HEK293 (cell line): ENCODE data around the gene CRTC2.

Experiments
- SP2 ChIP-seq: fragments of 450-650 bp; formaldehyde crosslinking; IDR thresholded peaks from 2 replicates; pipeline ENCODE4 v1.5.1; 2016; ENCODE audit warnings: missing biosample characterization, missing genetic modification characterization
- ZIC2 ChIP-seq: fragments of 450-650 bp; formaldehyde crosslinking; IDR thresholded peaks from 2 replicates; pipeline ENCODE4 v1.5.1; 2016; ENCODE audit warnings: missing biosample characterization, missing genetic modification characterization
- ZNF335 ChIP-seq: fragments of 450-650 bp; formaldehyde crosslinking; conservative IDR thresholded peaks from 2 replicates; pipeline ENCODE4 v1.5.1; 2016; ENCODE audit warnings: missing biosample characterization, missing genetic modification characterization
- ZNF350 ChIP-seq: fragments of 450-650 bp; formaldehyde crosslinking; IDR thresholded peaks from 2 replicates; pipeline ENCODE4 v1.5.0; 2017; ENCODE audit warnings: missing biosample characterization, mild to moderate bottlenecking, missing genetic modification characterization
- ZNF560 ChIP-seq: fragments of 450-650 bp; formaldehyde crosslinking; IDR thresholded peaks from 2 replicates; pipeline ENCODE4 v1.5.1; 2017; ENCODE audit warnings: missing biosample characterization, missing genetic modification characterization, borderline replicate concordance
- ZNF707 ChIP-seq: fragments of 450-650 bp; formaldehyde crosslinking; IDR thresholded peaks from 2 replicates; pipeline ENCODE4 v1.5.1; 2016; ENCODE audit warnings: missing biosample characterization, missing genetic modification characterization
- ZNF843 ChIP-seq: fragments of 450-650 bp; formaldehyde crosslinking; IDR thresholded peaks from 2 replicates; pipeline ENCODE4 v1.5.1; 2016; ENCODE audit warnings: missing biosample characterization, missing genetic modification characterization
- TF ChIP-seq, protein P1 (sequence below): fragments of 450-650 bp; formaldehyde crosslinking; conservative IDR thresholded peaks from 2 replicates; pipeline ENCODE4 v1.5.1; 2016; ENCODE audit warnings: low read depth, missing biosample characterization, missing genetic modification characterization
- TF ChIP-seq, protein P2 (sequence below): fragments of 450-650 bp; formaldehyde crosslinking; IDR thresholded peaks from 2 replicates; pipeline ENCODE4 v1.5.1; 2016; ENCODE audit warnings: missing biosample characterization, missing genetic modification characterization
- TF ChIP-seq, protein P3 (sequence below): fragments of 450-650 bp; formaldehyde crosslinking; IDR thresholded peaks from 2 replicates; pipeline ENCODE4 v1.5.1; 2016; ENCODE audit warnings: missing biosample characterization, missing genetic modification characterization, borderline replicate concordance
- TF ChIP-seq, protein P4 (sequence below): fragments of 450-650 bp; formaldehyde crosslinking; IDR thresholded peaks from 2 replicates; pipeline ENCODE4 v1.5.1; 2016; ENCODE audit warnings: missing biosample characterization, missing genetic modification characterization
- TF ChIP-seq, protein P5 (sequence below): fragments of 450-650 bp; formaldehyde crosslinking; IDR thresholded peaks from 2 replicates; pipeline ENCODE4 v1.5.1; 2017; ENCODE audit warnings: missing biosample characterization, missing genetic modification characterization
- TF ChIP-seq, protein P6 (sequence below): fragments of 450-650 bp; formaldehyde crosslinking; IDR thresholded peaks from 2 replicates; pipeline ENCODE4 v1.5.1; 2017; ENCODE audit warnings: missing biosample characterization, missing genetic modification characterization
- TF ChIP-seq, protein P7 (sequence below): fragments of 450-650 bp; formaldehyde crosslinking; IDR thresholded peaks from 2 replicates; pipeline ENCODE4 v1.5.1; 2016; ENCODE audit warnings: missing biosample characterization, missing genetic modification characterization

Gene CRTC2

DNA sequence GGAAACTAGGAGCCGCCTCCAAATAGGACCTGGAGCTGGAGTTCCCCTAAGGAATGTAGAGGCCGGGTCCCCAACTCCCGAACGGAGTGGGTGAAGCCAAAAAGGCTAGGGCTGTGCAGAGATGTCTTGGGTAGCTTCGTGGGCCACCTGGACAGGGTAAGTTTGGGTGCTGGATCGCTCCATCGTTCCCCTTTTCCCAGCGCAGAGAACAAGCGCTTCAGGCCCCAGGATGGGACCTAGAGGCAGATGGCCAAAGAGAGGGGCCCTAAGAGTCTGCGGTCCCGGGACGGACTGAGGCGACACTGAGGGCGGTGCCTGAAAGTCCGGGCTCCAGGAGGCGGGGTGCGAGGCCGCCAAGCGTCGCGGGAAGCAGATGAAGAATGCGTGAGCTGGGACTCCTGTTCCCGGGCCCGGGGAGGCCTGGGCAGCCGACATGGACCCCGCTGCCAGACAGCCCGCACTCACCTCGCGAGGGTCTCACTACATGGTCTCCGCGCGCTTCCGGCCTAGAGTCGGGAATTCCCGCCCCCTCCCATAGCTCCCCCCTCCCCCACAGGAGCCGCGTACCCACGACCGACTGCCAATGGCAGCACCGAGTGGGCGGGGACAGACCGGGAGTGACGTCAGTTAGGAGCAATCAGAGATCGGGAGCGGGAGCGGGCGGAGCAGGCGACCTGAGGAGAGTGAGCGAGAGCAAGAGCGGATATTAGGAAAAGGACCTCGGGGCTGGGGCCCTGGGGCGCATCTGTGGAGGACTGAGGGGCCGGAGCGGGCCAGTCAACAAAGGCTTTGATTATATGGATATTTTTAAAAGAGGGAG, 4.8 kb upstream of the CRTC2 start, which contains the start of gene SLC39A1 (continued):
- TF ChIP-seq, protein P1, sequence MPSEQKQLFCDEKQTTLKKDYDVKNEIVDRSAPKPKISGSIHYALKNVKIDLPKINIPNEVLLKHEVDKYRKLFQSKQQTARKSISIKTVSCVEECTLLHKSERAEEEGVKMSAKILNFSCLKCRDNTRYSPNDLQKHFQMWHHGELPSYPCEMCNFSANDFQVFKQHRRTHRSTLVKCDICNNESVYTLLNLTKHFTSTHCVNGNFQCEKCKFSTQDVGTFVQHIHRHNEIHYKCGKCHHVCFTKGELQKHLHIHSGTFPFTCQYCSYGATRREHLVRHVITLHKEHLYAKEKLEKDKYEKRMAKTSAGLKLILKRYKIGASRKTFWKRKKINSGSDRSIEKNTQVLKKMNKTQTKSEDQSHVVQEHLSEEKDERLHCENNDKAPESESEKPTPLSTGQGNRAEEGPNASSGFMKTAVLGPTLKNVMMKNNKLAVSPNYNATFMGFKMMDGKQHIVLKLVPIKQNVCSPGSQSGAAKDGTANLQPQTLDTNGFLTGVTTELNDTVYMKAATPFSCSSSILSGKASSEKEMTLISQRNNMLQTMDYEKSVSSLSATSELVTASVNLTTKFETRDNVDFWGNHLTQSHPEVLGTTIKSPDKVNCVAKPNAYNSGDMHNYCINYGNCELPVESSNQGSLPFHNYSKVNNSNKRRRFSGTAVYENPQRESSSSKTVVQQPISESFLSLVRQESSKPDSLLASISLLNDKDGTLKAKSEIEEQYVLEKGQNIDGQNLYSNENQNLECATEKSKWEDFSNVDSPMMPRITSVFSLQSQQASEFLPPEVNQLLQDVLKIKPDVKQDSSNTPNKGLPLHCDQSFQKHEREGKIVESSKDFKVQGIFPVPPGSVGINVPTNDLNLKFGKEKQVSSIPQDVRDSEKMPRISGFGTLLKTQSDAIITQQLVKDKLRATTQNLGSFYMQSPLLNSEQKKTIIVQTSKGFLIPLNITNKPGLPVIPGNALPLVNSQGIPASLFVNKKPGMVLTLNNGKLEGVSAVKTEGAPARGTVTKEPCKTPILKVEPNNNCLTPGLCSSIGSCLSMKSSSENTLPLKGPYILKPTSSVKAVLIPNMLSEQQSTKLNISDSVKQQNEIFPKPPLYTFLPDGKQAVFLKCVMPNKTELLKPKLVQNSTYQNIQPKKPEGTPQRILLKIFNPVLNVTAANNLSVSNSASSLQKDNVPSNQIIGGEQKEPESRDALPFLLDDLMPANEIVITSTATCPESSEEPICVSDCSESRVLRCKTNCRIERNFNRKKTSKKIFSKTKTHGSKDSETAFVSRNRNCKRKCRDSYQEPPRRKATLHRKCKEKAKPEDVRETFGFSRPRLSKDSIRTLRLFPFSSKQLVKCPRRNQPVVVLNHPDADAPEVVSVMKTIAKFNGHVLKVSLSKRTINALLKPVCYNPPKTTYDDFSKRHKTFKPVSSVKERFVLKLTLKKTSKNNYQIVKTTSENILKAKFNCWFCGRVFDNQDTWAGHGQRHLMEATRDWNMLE (tag by site-specific recombination): no peak
- TF ChIP-seq ZNF560 (tag by site-specific recombination) (no peak), ZNF843 (no peak), SP2 (tag by site-specific recombination) (peak; percentile 95), ZIC2 (tag by site-specific recombination) (peak; percentile 29; the same call in 1 of the 2 replicates), ZNF350 (no peak), ZNF335 (peak; percentile 96), ZNF707 (tag by site-specific recombination) (no peak)
- TF ChIP-seq, protein P2, sequence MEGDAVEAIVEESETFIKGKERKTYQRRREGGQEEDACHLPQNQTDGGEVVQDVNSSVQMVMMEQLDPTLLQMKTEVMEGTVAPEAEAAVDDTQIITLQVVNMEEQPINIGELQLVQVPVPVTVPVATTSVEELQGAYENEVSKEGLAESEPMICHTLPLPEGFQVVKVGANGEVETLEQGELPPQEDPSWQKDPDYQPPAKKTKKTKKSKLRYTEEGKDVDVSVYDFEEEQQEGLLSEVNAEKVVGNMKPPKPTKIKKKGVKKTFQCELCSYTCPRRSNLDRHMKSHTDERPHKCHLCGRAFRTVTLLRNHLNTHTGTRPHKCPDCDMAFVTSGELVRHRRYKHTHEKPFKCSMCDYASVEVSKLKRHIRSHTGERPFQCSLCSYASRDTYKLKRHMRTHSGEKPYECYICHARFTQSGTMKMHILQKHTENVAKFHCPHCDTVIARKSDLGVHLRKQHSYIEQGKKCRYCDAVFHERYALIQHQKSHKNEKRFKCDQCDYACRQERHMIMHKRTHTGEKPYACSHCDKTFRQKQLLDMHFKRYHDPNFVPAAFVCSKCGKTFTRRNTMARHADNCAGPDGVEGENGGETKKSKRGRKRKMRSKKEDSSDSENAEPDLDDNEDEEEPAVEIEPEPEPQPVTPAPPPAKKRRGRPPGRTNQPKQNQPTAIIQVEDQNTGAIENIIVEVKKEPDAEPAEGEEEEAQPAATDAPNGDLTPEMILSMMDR (tag by site-specific recombination): no peak
- TF ChIP-seq, protein P3, sequence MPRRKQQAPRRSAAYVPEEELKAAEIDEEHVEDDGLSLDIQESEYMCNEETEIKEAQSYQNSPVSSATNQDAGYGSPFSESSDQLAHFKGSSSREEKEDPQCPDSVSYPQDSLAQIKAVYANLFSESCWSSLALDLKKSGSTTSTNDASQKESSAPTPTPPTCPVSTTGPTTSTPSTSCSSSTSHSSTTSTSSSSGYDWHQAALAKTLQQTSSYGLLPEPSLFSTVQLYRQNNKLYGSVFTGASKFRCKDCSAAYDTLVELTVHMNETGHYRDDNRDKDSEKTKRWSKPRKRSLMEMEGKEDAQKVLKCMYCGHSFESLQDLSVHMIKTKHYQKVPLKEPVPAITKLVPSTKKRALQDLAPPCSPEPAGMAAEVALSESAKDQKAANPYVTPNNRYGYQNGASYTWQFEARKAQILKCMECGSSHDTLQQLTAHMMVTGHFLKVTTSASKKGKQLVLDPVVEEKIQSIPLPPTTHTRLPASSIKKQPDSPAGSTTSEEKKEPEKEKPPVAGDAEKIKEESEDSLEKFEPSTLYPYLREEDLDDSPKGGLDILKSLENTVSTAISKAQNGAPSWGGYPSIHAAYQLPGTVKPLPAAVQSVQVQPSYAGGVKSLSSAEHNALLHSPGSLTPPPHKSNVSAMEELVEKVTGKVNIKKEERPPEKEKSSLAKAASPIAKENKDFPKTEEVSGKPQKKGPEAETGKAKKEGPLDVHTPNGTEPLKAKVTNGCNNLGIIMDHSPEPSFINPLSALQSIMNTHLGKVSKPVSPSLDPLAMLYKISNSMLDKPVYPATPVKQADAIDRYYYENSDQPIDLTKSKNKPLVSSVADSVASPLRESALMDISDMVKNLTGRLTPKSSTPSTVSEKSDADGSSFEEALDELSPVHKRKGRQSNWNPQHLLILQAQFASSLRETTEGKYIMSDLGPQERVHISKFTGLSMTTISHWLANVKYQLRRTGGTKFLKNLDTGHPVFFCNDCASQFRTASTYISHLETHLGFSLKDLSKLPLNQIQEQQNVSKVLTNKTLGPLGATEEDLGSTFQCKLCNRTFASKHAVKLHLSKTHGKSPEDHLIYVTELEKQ (tag by site-specific recombination): 0 out of 2 replicates have a peak, but pooled peaks have one; percentile 3
- TF ChIP-seq, protein P4, sequence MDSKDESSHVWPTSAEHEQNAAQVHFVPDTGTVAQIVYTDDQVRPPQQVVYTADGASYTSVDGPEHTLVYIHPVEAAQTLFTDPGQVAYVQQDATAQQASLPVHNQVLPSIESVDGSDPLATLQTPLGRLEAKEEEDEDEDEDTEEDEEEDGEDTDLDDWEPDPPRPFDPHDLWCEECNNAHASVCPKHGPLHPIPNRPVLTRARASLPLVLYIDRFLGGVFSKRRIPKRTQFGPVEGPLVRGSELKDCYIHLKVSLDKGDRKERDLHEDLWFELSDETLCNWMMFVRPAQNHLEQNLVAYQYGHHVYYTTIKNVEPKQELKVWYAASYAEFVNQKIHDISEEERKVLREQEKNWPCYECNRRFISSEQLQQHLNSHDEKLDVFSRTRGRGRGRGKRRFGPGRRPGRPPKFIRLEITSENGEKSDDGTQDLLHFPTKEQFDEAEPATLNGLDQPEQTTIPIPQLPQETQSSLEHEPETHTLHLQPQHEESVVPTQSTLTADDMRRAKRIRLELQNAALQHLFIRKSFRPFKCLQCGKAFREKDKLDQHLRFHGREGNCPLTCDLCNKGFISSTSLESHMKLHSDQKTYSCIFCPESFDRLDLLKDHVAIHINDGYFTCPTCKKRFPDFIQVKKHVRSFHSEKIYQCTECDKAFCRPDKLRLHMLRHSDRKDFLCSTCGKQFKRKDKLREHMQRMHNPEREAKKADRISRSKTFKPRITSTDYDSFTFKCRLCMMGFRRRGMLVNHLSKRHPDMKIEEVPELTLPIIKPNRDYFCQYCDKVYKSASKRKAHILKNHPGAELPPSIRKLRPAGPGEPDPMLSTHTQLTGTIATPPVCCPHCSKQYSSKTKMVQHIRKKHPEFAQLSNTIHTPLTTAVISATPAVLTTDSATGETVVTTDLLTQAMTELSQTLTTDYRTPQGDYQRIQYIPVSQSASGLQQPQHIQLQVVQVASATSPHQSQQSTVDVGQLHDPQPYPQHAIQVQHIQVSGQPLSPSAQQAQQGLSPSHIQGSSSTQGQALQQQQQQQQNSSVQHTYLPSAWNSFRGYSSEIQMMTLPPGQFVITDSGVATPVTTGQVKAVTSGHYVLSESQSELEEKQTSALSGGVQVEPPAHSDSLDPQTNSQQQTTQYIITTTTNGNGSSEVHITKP: peak; percentile 27
- TF ChIP-seq, protein P5, sequence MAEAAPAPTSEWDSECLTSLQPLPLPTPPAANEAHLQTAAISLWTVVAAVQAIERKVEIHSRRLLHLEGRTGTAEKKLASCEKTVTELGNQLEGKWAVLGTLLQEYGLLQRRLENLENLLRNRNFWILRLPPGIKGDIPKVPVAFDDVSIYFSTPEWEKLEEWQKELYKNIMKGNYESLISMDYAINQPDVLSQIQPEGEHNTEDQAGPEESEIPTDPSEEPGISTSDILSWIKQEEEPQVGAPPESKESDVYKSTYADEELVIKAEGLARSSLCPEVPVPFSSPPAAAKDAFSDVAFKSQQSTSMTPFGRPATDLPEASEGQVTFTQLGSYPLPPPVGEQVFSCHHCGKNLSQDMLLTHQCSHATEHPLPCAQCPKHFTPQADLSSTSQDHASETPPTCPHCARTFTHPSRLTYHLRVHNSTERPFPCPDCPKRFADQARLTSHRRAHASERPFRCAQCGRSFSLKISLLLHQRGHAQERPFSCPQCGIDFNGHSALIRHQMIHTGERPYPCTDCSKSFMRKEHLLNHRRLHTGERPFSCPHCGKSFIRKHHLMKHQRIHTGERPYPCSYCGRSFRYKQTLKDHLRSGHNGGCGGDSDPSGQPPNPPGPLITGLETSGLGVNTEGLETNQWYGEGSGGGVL (tag by site-specific recombination): peak; percentile 89
- TF ChIP-seq, protein P6, sequence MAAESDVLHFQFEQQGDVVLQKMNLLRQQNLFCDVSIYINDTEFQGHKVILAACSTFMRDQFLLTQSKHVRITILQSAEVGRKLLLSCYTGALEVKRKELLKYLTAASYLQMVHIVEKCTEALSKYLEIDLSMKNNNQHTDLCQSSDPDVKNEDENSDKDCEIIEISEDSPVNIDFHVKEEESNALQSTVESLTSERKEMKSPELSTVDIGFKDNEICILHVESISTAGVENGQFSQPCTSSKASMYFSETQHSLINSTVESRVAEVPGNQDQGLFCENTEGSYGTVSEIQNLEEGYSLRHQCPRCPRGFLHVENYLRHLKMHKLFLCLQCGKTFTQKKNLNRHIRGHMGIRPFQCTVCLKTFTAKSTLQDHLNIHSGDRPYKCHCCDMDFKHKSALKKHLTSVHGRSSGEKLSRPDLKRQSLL (tag by site-specific recombination): 0 out of 2 replicates have a peak, but pooled peaks have one; percentile 38
- TF ChIP-seq, protein P7, sequence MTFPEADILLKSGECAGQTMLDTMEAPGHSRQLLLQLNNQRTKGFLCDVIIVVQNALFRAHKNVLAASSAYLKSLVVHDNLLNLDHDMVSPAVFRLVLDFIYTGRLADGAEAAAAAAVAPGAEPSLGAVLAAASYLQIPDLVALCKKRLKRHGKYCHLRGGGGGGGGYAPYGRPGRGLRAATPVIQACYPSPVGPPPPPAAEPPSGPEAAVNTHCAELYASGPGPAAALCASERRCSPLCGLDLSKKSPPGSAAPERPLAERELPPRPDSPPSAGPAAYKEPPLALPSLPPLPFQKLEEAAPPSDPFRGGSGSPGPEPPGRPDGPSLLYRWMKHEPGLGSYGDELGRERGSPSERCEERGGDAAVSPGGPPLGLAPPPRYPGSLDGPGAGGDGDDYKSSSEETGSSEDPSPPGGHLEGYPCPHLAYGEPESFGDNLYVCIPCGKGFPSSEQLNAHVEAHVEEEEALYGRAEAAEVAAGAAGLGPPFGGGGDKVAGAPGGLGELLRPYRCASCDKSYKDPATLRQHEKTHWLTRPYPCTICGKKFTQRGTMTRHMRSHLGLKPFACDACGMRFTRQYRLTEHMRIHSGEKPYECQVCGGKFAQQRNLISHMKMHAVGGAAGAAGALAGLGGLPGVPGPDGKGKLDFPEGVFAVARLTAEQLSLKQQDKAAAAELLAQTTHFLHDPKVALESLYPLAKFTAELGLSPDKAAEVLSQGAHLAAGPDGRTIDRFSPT: no peak
